GM12801 (cell line): ENCODE data around the gene MYO5B.

ENCODE experiments used
- CTCF ChIP-seq: IDR thresholded peaks from one replicate; pipeline ENCODE4 v1.5.1; 2011; ENCODE audit warnings: control low read depth; ENCODE audit not compliant: insufficient read length; ENCODE audit errors: extremely low read depth

MYO5B gene

GRCh38 chr18:50024466-50024865 lies 170.5 kb downstream of the MYO5B start:
- no peak for TF ChIP-seq CTCF

GRCh38 chr18:50022985-50023384 lies 172.0 kb downstream of the MYO5B start:
- no peak for TF ChIP-seq CTCF

GRCh38 chr18:50014606-50015005 lies 180.3 kb downstream of the MYO5B start:
- no peak for TF ChIP-seq CTCF

GRCh38 chr18:50013363-50014138 lies 181.4 kb downstream of the MYO5B start:
- no peak for TF ChIP-seq CTCF

- no peak for TF ChIP-seq CTCF
These were observed 183.0 kb downstream of the MYO5B start for GRCh38 chr18:50011813-50012435.

- TF ChIP-seq CTCF: no peak
These were observed 185.1 kb downstream of the MYO5B start for GRCh38 chr18:50009773-50010335.

- no peak for TF ChIP-seq CTCF
These were observed 186.6 kb downstream of the MYO5B start for GRCh38 chr18:50008306-50008705.
